GM18502 (cell line): ENCODE measurements around the gene NBPF11.
"Not testable (repeated sequence)": the region's sequence is repeated elsewhere in the genome, so short reads cannot be mapped to it uniquely, and the experiment has no call there.

Source experiments
- ATAC-seq: cut with Tn5 transposase; IDR thresholded peaks from one replicate; pipeline ENCODE4 v1.9.1; 2021; ENCODE audit warnings: mild to moderate bottlenecking; ENCODE audit not compliant: unreplicated experiment, poor library complexity

The NBPF11 gene

GRCh38 chr1:148057384-148057783, 94.7 kb downstream of the NBPF11 start:
- ATAC-seq, result not testable (repeated sequence)
